A673 (cell line): ENCODE data around the gene DMKN. TPM values are rescaled to one million over a fixed set of nuclear protein-coding genes. Genes with fewer than 3 reads are reported as not detected.

ENCODE experiments used
- BruUV-seq: library from RNA; stranded (reverse); fragments of 400-500 nt; replicated peaks from 2 replicates; lab custom pipeline; 2021; lab: Mats Ljungman, UMichigan
- CTCF ChIA-PET: fragments of 300-600 bp; sonication (Branson Sonifier 250); formaldehyde crosslinking; loops from one replicate; lab custom pipeline; 2022; ENCODE audit warnings: antibody characterized with exemption; lab: Charles Lee
- POLR2A ChIA-PET: fragments of 300-600 bp; sonication (Branson Sonifier 250); formaldehyde crosslinking; loops from one replicate; lab custom pipeline; 2022; ENCODE audit warnings: antibody characterized with exemption; ENCODE audit not compliant: low non-redundant PET; lab: Charles Lee
- DNase-seq: peaks from one replicate; pipeline ENCODE4 v3.0.0-alpha.2; 2015; ENCODE audit warnings: low spot score
- H3K27ac ChIP-seq: fragments of 200-600 bp; sonication (generic); 2 replicates; pipeline ENCODE4 v1.5.1; 2016; ENCODE audit warnings: mixed run types, low read depth, mild to moderate bottlenecking, mixed read lengths, antibody characterized with exemption, low read length; ENCODE audit not compliant: poor library complexity, severe bottlenecking
- H3K27me3 ChIP-seq: fragments of 200-600 bp; sonication (generic); replicated peaks from 2 replicates; pipeline ENCODE4 v1.6.1; 2017; ENCODE audit warnings: mixed run types, low read depth, mild to moderate bottlenecking, mixed read lengths, antibody characterized with exemption, low read length; ENCODE audit not compliant: insufficient read depth, poor library complexity
- H3K36me3 ChIP-seq: fragments of 200-600 bp; sonication (generic); 2 replicates; pipeline ENCODE4 v1.6.1; 2016; ENCODE audit warnings: mixed run types, mild to moderate bottlenecking, mixed read lengths, antibody characterized with exemption, low read length; ENCODE audit not compliant: insufficient read depth, poor library complexity, severe bottlenecking
- H3K4me1 ChIP-seq: fragments of 200-600 bp; sonication (generic); 2 replicates; pipeline ENCODE4 v1.6.1; 2017; ENCODE audit warnings: mixed run types, mild to moderate bottlenecking, mixed read lengths, antibody characterized with exemption, low read length; ENCODE audit not compliant: insufficient read depth, poor library complexity, severe bottlenecking
- H3K4me3 ChIP-seq: fragments of 200-600 bp; sonication (generic); 2 replicates; pipeline ENCODE4 v1.5.1; 2016; ENCODE audit warnings: low read depth, mixed run types, mild to moderate bottlenecking, mixed read lengths, low read length; ENCODE audit not compliant: poor library complexity, severe bottlenecking
- H3K9me3 ChIP-seq: fragments of 200-600 bp; sonication (generic); 2 replicates; pipeline ENCODE4 v1.6.1; 2016; ENCODE audit warnings: mixed run types, low read depth, mild to moderate bottlenecking, mixed read lengths, antibody characterized with exemption, low read length; ENCODE audit not compliant: poor library complexity, severe bottlenecking
- CTCF ChIP-seq: fragments of 300-800, 200-600 bp; sonication (generic); conservative IDR thresholded peaks from 2 replicates; pipeline ENCODE4 v1.5.1; 2017; ENCODE audit warnings: low read depth, mild to moderate bottlenecking, antibody characterized with exemption, low read length, moderate library complexity, mixed read lengths
- EZH2 ChIP-seq: fragments of 200-600 bp; sonication (generic); IDR thresholded peaks from 2 replicates; pipeline ENCODE4 v1.6.1; 2017; ENCODE audit warnings: borderline replicate concordance, low read depth, mild to moderate bottlenecking, mixed read lengths, antibody characterized with exemption, low read length; ENCODE audit not compliant: poor library complexity, severe bottlenecking
- intact Hi-C: fragments of 100-400 bp; cut with micrococcal nuclease; formaldehyde crosslinking; loops from one replicate; pipeline ENCODE4 v1.10.0; 2022; ENCODE audit not compliant: unreplicated experiment
- total RNA-seq: library from RNA; stranded (reverse); gene quantifications from 2 replicates; pipeline ENCODE4 v1.2.3, GENCODE V29; 2021

The DMKN gene
- total RNA-seq, 1 experiment from 2014 or later: not detected

- ChIA-PET POLR2A (no interaction called here), CTCF (no interaction called here)
- Histone ChIP-seq H3K36me3 (no peaks in the 10 kb centered on the region), H3K27ac (no peak overlapping the region), H3K9me3 (no peaks in the 10 kb centered on the region), H3K4me1 (no peaks in the 10 kb centered on the region), H3K4me3 (no peak overlapping the region), H3K27me3 (peaks cover 22% of the 10 kb centered on the region)
- BruUV-seq: no TSS peak
- DNase-seq: no peak
- TF ChIP-seq CTCF (no peak), EZH2 (no peak)
- intact Hi-C loops: no loop called here
These were observed 48.0 kb upstream of the DMKN start for GRCh38 chr19:35561436-35561835.

GRCh38 chr19:35560677-35561076 lies 47.2 kb upstream of the DMKN start:
- peaks cover 22% of the 10 kb centered on the region for H3K27me3 ChIP-seq
- no TSS peak for BruUV-seq
- no peaks in the 10 kb centered on the region for H3K9me3 ChIP-seq
- ChIA-PET CTCF (no interaction called here), POLR2A (no interaction called here)
- no peaks in the 10 kb centered on the region for H3K4me1 ChIP-seq
- H3K36me3 ChIP-seq: no peaks in the 10 kb centered on the region
- TF ChIP-seq CTCF: no peak
- no peak for TF ChIP-seq EZH2
- H3K27ac ChIP-seq: no peak overlapping the region
- intact Hi-C loops: no loop called here
- H3K4me3 ChIP-seq: no peak overlapping the region
- DNase-seq: no peak

DNA sequence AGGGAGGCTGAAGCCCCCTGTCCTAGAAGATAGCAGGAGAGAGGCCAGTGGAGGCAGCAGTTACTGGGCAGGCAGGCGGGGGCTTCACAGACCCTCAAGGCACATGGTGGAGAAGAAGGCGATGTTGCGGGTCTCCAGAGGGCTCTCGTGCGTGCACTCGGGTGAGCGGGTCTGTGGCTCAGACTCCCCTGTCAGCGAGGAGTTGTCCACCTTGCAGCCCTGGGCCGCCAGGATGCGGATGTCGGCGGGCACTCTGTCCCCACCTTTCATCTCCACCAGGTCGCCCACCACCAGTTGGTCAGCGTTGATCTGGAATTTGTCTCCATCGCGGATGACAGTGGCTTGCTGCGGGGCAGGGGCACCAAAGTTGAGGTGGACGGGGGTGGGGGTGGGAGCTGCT lies 46.8 kb upstream of the DMKN start:
- no peaks in the 10 kb centered on the region for H3K4me1 ChIP-seq
- no TSS peak for BruUV-seq
- no peak for TF ChIP-seq CTCF
- TF ChIP-seq EZH2: no peak
- no peaks in the 10 kb centered on the region for H3K9me3 ChIP-seq
- CTCF ChIA-PET: no interaction called here
- no peak overlapping the region for H3K27ac ChIP-seq
- POLR2A ChIA-PET: no interaction called here
- intact Hi-C loops: no loop called here
- DNase-seq: no peak
- H3K36me3 ChIP-seq: no peaks in the 10 kb centered on the region
- peaks cover 22% of the 10 kb centered on the region for H3K27me3 ChIP-seq
- H3K4me3 ChIP-seq: no peak overlapping the region
